HepG2 (cell line): ENCODE data around the gene TIAM2. TPM values are rescaled to one million over a fixed set of nuclear protein-coding genes. Genes with fewer than 3 reads are reported as not detected.

Experiments
- ATAC-seq: fragments of 200-7000 bp; cut with Tn5 transposase; 3 replicates; pipeline ENCODE4 v1.9.1; 2020; ENCODE audit warnings: mild to moderate bottlenecking, moderate library complexity
- BruUV-seq: library from RNA; stranded (reverse); fragments of 400-500 nt; replicated peaks from 2 replicates; lab custom pipeline; 2021; lab: Mats Ljungman, UMichigan
- CTCF ChIA-PET: fragments of 300-600 bp; formaldehyde crosslinking; extraction: SDS; loops from one replicate; lab custom pipeline; 2021; ENCODE audit warnings: low total read pairs, inconsistent platforms, low intra/inter-chr PET ratio; lab: Yijun Ruan, JAX
- POLR2A ChIA-PET: fragments of 350-600 bp; sonication (Branson Sonifier 250); formaldehyde crosslinking; loops from one replicate; lab custom pipeline; 2020; ENCODE audit warnings: antibody characterized with exemption, inconsistent platforms; lab: Yijun Ruan, JAX
- DNase-seq: peaks from one replicate; pipeline ENCODE4 v3.0.0-alpha.2; 2015; ENCODE audit warnings: low spot score
- FAIRE-seq: peaks from 3 replicates; lab custom pipeline; 2011; peaks lifted over from hg19 to GRCh38; lab: Jason Lieb, UNC
- H2AFZ ChIP-seq: one replicate; pipeline ENCODE4 v1.6.1; 2011; ENCODE audit warnings: low read length, inconsistent platforms
- H3K27ac ChIP-seq: fragments of 300-600 bp; 3 replicates; pipeline ENCODE4 v1.8.0; 2011; ENCODE audit warnings: mixed run types, mild to moderate bottlenecking, mixed read lengths, low read length, inconsistent platforms; ENCODE audit not compliant: insufficient read depth; ENCODE audit errors: extremely low read length
- H3K27me3 ChIP-seq, 2 experiments: fragments of 200-600 bp in 1 of 2; 2 replicates in 1 of 2; 3 replicates in 1 of 2; pipeline versions ENCODE4 v1.6.0 to v1.8.0; 2011; ENCODE audit warnings: low read length in 2 of 2, mild to moderate bottlenecking in 2 of 2, moderate library complexity in 2 of 2, inconsistent platforms in 1 of 2; ENCODE audit not compliant: insufficient read depth in 2 of 2, control insufficient read depth in 1 of 2
- H3K36me3 ChIP-seq, 2 experiments: fragments of 200-600 bp in 1 of 2; replicated peaks in 1 of 2; 2 replicates in 1 of 2; 3 replicates in 1 of 2; pipeline versions ENCODE4 v1.5.1 to v1.8.0; 2011; ENCODE audit warnings: low read length in 2 of 2, inconsistent platforms in 1 of 2; ENCODE audit not compliant: insufficient read depth in 2 of 2, control insufficient read depth in 1 of 2
- H3K4me1 ChIP-seq: 2 replicates; pipeline ENCODE4 v1.5.1; 2012; ENCODE audit warnings: low read length, inconsistent platforms; ENCODE audit not compliant: insufficient read depth
- H3K4me2 ChIP-seq: 2 replicates; pipeline ENCODE4 v1.6.0; 2011; ENCODE audit warnings: low read depth, low read length, inconsistent platforms
- H3K4me3 ChIP-seq, 3 experiments: fragments of 200-600 bp in 1 of 3; sonication (generic), shearing (Covaris generic) in 1 of 3; replicated peaks in 1 of 3; 2 replicates each; pipeline ENCODE4 v1.5.1; 2011 to 2016; ENCODE audit warnings: low read length in 3 of 3, inconsistent platforms in 2 of 3, low read depth in 2 of 3, mild to moderate bottlenecking in 2 of 3, control low read depth in 1 of 3, mixed read lengths in 1 of 3; ENCODE audit not compliant: insufficient read depth in 1 of 3
- H3K79me2 ChIP-seq: one replicate; pipeline ENCODE4 v1.6.1; 2011; ENCODE audit warnings: low read length, inconsistent platforms; ENCODE audit not compliant: insufficient read depth
- H3K9ac ChIP-seq: 2 replicates; pipeline ENCODE4 v1.6.0; 2011; ENCODE audit warnings: mild to moderate bottlenecking, low read depth, low read length, inconsistent platforms; ENCODE audit not compliant: insufficient read depth
- H3K9me3 ChIP-seq: 2 replicates; pipeline ENCODE4 v1.5.1; 2012; ENCODE audit warnings: mild to moderate bottlenecking, low read length
- H4K20me1 ChIP-seq: 2 replicates; pipeline ENCODE4 v1.6.0; 2011; ENCODE audit warnings: inconsistent platforms, mild to moderate bottlenecking, low read length, moderate library complexity; ENCODE audit not compliant: insufficient read depth
- CBX2 ChIP-seq, 2 experiments: fragments of 200-600 bp in 1 of 2; sonication (generic); formaldehyde crosslinking in 1 of 2; IDR thresholded peaks; 2 replicates each; pipeline versions ENCODE4 v1.7.0 to v1.8.1; 2018 to 2022; ENCODE audit warnings: low read depth in 2 of 2, low read length in 1 of 2, mild to moderate bottlenecking in 1 of 2, missing genetic modification reagents in 1 of 2
- MTA1 ChIP-seq: sonication (generic); formaldehyde crosslinking; IDR thresholded peaks from 2 replicates; pipeline ENCODE4 v1.4.0; 2020; ENCODE audit warnings: missing genetic modification reagents, mild to moderate bottlenecking, borderline replicate concordance
- PHB2 ChIP-seq: fragments of 450-650 bp; IDR thresholded peaks from 2 replicates; pipeline ENCODE4 v1.6.1; 2018; ENCODE audit not compliant: partially characterized antibody
- RFX5 ChIP-seq: IDR thresholded peaks from 2 replicates; pipeline ENCODE4 v1.6.1; 2011; ENCODE audit warnings: low read depth, low read length, improper control_type of control experiment
- SUZ12 ChIP-seq: fragments of 150-350 bp; IDR thresholded peaks from 2 replicates; pipeline ENCODE4 v1.6.1; 2014; ENCODE audit warnings: low read depth, low read length
- TEAD3 ChIP-seq: optimal IDR thresholded peaks from 2 replicates; pipeline ENCODE3; 2016; ENCODE audit warnings: borderline replicate concordance
- ZBTB7B ChIP-seq: sonication (generic); formaldehyde crosslinking; IDR thresholded peaks from 2 replicates; pipeline ENCODE4 v1.4.0; 2020; ENCODE audit warnings: missing genetic modification reagents
- ZNF468 ChIP-seq: sonication (generic); formaldehyde crosslinking; IDR thresholded peaks from 2 replicates; pipeline ENCODE4 v1.8.0; 2022; ENCODE audit warnings: mild to moderate bottlenecking, moderate library complexity, missing genetic modification reagents
- ZNF660 ChIP-seq: sonication (generic); formaldehyde crosslinking; IDR thresholded peaks from 2 replicates; pipeline ENCODE4 v1.5.1; 2020; ENCODE audit warnings: mild to moderate bottlenecking, low read depth, missing genetic modification reagents, borderline replicate concordance
- WGBS: methylation state at CpG from one replicate; pipeline ENCODE4 v1.1.6; 2017; ENCODE audit warnings: low lambda C conversion rate; 5-methylcytosine and 5-hydroxymethylcytosine counted together
- in situ Hi-C: cut with HindIII; loops from 2 replicates; pipeline ENCODE4 v1.10.0; 2017; ENCODE audit warnings: low pct_unique_long_range_greater_than_20kb; ENCODE audit not compliant: extremely low pct_ligation_motif_present
- intact Hi-C: fragments of 100-400 bp; cut with micrococcal nuclease; formaldehyde crosslinking; loops from one replicate; pipeline ENCODE4 v1.10.0; 2022; ENCODE audit not compliant: unreplicated experiment
- polyA plus RNA-seq, 8 experiments: library from polyadenylated mRNA; depleted of rRNA in 3 of 8; stranded (reverse) in 7 of 8; unstranded in 1 of 8; fragments of >200 nt; fragmentation: Illumina TruSeq in 4 of 8; extraction: Trizol in 4 of 8; gene quantifications; 2 replicates each; pipeline versions ENCODE4 v1.2.1 to v1.2.3, GENCODE V29; 2011 to 2016; ENCODE audit warnings: low read depth in 4 of 8, missing spikeins in 1 of 8, mixed read lengths in 1 of 8; ENCODE audit not compliant: insufficient read depth in 1 of 8
- total RNA-seq, 5 experiments: library from RNA; depleted of rRNA; stranded (reverse); fragments of >200 nt; fragmentation: Illumina TruSeq; extraction: Trizol; gene quantifications; 2 replicates each; pipeline ENCODE4 v1.2.3, GENCODE V29; 2016; ENCODE audit warnings: low read depth in 1 of 5
- TF ChIP-seq, protein P1 (sequence below): sonication (generic); formaldehyde crosslinking; IDR thresholded peaks from 2 replicates; pipeline ENCODE4 v1.4.0; 2020; ENCODE audit warnings: mild to moderate bottlenecking, missing genetic modification reagents
- TF ChIP-seq, protein P2 (sequence below): fragments of 450-650 bp; IDR thresholded peaks from 2 replicates; pipeline ENCODE4 v1.6.1; 2016
- TF ChIP-seq, protein P3 (sequence below): sonication (generic); formaldehyde crosslinking; IDR thresholded peaks from 2 replicates; pipeline ENCODE4 v1.4.0; 2020; ENCODE audit warnings: missing genetic modification reagents
- TF ChIP-seq, protein P4 (sequence below): sonication (generic); formaldehyde crosslinking; IDR thresholded peaks from 2 replicates; pipeline ENCODE4 v1.8.1; 2022; ENCODE audit warnings: low read depth, mild to moderate bottlenecking, missing genetic modification reagents

Gene TIAM2
- total and polyA plus RNA-seq, 2 of the 13 experiments (the other 11 are each of a cell fraction or from before 2014, with no cell fraction given) = 4.1 to 4.5 TPM

DNA sequence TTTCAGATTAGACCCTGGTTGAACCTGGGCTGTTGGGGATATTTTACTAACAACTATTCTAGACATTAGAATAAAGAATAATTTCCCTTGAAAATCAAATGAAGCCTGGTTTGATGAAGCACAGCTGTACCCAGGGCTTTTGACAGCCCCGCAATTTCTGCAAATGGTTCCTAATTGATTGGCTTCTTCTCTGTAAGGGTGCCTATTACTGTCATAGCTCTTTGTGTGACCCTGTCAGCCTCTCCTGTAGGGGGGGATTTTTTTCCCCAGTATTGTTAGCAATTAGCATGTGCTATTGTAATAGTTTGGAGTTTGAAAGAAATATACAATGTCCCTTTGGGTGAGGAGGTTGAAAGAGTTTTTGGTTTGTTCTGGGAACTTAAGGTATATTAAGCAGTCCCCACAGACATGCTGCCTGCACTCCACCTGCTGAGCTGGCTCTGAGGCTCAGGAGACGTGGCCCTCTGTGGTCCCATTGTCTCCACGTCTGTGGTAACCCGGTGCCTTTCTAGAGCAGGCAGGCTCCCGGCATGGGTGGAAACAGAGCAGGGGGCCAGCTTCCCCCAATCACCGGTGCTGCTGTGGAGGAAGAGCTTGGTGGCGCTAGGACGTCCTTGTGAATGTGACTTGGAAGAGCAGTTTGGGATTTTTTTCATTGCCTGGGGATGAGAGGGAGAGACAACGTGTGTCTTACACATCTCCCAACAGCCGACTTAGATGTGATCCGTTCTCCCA, 221.4 kb downstream of the TIAM2 start:
- 65% methylated on average over 11 of the region's 11 CpGs for WGBS
- Histone ChIP-seq H3K9ac (no peak overlapping the region), H3K79me2 (no peaks in the 10 kb centered on the region), H3K9me3 (no peaks in the 10 kb centered on the region), H3K4me2 (no peak overlapping the region), H2AFZ (no peak overlapping the region), H3K27ac (no peak overlapping the region), H3K4me1 (0 out of 2 replicates have a peak, but pooled peaks cover 6% of the 10 kb centered on the region), H3K36me3 (no peaks in the 10 kb centered on the region), H4K20me1 (no peaks in the 10 kb centered on the region), H3K27me3 (no peaks in the 10 kb centered on the region; a peak in 1 of 5 replicates), H3K4me3 (no peak overlapping the region)
- TF ChIP-seq SUZ12 (no peak), MTA1 (no peak), ZBTB7B (no peak), CBX2 (IDR thresholded peaks at IDR 0.05; ENCODE audit: low read depth, low read length) (no peak), CBX2 (CRISPR knock-in tag; IDR thresholded peaks at IDR 0.05; ENCODE audit: low read depth) (no peak), ZNF468 (no peak), TEAD3 (CRISPR knock-in tag) (no peak), RFX5 (no peak), ZNF660 (CRISPR knock-in tag) (no peak), PHB2 (no peak)
- TF ChIP-seq, protein P1, sequence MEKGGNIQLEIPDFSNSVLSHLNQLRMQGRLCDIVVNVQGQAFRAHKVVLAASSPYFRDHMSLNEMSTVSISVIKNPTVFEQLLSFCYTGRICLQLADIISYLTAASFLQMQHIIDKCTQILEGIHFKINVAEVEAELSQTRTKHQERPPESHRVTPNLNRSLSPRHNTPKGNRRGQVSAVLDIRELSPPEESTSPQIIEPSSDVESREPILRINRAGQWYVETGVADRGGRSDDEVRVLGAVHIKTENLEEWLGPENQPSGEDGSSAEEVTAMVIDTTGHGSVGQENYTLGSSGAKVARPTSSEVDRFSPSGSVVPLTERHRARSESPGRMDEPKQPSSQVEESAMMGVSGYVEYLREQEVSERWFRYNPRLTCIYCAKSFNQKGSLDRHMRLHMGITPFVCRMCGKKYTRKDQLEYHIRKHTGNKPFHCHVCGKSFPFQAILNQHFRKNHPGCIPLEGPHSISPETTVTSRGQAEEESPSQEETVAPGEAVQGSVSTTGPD (CRISPR knock-in tag) = no peak
- TF ChIP-seq, protein P2, sequence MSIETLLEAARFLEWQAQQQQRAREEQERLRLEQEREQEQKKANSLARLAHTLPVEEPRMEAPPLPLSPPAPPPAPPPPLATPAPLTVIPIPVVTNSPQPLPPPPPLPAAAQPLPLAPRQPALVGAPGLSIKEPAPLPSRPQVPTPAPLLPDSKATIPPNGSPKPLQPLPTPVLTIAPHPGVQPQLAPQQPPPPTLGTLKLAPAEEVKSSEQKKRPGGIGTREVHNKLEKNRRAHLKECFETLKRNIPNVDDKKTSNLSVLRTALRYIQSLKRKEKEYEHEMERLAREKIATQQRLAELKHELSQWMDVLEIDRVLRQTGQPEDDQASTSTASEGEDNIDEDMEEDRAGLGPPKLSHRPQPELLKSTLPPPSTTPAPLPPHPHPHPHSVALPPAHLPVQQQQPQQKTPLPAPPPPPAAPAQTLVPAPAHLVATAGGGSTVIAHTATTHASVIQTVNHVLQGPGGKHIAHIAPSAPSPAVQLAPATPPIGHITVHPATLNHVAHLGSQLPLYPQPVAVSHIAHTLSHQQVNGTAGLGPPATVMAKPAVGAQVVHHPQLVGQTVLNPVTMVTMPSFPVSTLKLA = no peak
- TF ChIP-seq, protein P3, sequence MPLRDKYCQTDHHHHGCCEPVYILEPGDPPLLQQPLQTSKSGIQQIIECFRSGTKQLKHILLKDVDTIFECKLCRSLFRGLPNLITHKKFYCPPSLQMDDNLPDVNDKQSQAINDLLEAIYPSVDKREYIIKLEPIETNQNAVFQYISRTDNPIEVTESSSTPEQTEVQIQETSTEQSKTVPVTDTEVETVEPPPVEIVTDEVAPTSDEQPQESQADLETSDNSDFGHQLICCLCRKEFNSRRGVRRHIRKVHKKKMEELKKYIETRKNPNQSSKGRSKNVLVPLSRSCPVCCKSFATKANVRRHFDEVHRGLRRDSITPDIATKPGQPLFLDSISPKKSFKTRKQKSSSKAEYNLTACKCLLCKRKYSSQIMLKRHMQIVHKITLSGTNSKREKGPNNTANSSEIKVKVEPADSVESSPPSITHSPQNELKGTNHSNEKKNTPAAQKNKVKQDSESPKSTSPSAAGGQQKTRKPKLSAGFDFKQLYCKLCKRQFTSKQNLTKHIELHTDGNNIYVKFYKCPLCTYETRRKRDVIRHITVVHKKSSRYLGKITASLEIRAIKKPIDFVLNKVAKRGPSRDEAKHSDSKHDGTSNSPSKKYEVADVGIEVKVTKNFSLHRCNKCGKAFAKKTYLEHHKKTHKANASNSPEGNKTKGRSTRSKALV (CRISPR knock-in tag) = no peak
- TF ChIP-seq, protein P4, sequence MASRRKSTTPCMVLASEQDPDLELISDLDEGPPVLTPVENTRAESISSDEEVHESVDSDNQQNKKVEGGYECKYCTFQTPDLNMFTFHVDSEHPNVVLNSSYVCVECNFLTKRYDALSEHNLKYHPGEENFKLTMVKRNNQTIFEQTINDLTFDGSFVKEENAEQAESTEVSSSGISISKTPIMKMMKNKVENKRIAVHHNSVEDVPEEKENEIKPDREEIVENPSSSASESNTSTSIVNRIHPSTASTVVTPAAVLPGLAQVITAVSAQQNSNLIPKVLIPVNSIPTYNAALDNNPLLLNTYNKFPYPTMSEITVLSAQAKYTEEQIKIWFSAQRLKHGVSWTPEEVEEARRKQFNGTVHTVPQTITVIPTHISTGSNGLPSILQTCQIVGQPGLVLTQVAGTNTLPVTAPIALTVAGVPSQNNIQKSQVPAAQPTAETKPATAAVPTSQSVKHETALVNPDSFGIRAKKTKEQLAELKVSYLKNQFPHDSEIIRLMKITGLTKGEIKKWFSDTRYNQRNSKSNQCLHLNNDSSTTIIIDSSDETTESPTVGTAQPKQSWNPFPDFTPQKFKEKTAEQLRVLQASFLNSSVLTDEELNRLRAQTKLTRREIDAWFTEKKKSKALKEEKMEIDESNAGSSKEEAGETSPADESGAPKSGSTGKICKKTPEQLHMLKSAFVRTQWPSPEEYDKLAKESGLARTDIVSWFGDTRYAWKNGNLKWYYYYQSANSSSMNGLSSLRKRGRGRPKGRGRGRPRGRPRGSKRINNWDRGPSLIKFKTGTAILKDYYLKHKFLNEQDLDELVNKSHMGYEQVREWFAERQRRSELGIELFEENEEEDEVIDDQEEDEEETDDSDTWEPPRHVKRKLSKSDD (CRISPR knock-in tag) = no peak
- intact Hi-C loops (no loop called here), in situ Hi-C loops (no loop called here)
- ATAC-seq (peak; percentile 26; the same call in 1 of the 3 replicates), DNase-seq (no peak), FAIRE-seq (no peak)
- CTCF ChIA-PET = no interaction called here
- no TSS peak for BruUV-seq
- POLR2A ChIA-PET = no interaction called here
